NCI-H1694 treated with DMSO at 0.1 percent for 48 hours (cell line): ENCODE results near the gene ADAMTS4.

Experiments used
- DNase-seq: peaks from one replicate; lab custom pipeline; 2025; lab: John Stamatoyannopoulos, UW

The ADAMTS4 gene

DNA sequence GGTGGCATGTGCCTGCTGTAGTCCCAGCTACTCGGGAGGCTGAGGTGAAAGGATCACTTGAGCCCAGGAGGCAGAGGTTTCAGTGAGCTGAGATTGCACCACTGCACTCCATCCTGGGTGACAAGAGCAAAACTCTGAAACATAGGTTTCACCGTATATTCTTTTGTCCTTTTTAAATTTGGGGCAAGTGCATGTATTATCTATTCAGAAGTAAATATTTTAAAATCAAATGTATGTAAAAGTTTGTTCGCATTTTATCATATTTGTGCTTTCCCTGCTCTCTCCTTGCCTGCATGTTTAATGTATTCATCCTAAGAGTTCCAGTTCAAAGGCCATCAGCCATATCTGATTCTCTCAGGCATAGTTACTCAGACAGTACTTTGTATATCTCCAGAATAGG is 53.0 kb downstream of the ADAMTS4 start:
- DNase-seq: peak; percentile 35

DNA sequence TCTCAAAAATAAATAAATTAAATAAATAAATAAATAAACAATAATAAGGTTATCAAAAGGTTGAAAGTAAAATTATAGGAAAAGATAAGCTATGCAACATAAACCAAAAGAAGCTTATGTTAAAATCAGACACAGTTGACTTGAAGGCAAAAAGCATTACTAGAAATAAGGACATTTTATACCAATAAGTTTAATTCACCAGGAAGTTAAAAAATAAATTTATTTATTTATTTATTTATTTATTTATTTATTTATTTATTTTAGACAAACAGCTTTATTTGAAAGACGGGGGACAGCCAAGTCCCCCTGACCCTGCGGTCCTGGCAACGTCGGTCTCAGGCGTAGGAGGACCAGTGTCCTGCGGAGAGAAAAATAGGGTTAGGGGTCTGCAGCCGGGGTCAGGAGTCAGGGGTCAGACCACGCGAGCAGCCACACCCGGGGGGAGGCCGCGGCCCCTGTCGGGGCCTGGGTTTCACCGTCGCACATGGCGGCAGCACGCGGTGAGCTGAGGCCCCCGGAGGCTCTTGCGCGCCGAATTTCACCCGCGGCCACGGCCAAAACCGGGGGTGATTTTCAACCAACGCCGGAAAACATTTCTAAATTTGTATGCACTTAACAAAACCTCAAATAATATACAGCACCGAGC is 58.0 kb downstream of the ADAMTS4 start:
- no peak for DNase-seq

DNA sequence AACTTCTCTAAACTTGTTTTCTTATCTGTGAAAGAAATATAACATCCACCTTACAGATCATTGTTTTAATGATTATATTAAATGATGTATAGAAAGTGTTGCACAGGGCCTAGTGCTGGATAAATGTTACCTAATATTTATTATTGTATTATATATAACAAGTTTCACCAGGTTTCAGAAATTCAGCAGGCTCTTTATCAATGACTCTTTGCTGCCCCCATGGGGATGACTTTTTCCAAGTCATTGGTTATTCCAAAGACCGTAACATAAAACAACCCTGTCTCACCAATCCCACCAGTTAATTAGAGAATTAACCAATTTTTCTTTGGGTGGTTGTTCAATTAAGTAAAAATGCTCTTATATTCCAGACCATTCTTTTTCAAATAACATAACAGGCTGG is 59.1 kb downstream of the ADAMTS4 start:
- peak; percentile 45 for DNase-seq

DNA sequence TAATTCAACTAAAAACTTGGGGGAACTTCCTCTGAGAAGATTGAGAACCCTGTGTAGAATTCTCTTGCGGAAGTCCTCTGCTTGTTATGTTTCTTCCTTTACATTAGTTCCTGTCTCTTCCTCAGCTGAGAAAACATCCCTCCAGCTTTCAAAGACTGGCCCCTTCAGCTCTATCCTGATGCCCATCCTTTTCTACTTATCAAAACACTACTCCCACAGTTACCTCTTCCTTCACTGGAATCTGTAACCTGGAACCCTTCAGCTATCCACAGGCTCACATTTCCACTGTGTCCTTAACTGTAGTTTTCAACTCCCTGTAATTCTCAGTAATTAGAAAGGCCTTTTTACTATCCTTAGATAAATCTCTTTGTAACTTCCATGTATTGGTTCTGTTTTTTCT is 60.4 kb downstream of the ADAMTS4 start:
- no peak for DNase-seq

DNA sequence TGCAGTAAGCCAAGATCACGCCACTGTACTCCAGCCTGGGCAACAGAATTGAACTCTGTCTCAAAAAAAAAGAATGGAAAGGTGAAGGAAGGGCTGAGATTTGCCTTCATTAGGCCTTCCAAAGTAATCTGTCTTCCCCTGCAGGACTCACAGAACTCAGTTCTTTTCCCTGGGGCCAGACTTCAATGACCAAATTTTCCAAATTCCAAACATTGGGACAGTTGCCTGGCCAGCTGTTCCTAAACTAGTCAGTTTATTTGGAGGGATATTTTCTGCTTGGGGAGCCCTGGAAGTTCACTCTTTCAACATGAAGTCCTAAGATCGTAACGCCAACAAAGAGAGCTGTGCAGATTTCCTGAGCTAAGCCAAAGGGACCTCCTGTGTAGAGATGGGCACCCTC is 61.0 kb downstream of the ADAMTS4 start:
- no peak for DNase-seq
